Osteocyte (in vitro differentiated cells): Measurements from ENCODE around the gene AMPD3. TPM values are rescaled to one million over a fixed set of nuclear protein-coding genes. Genes with fewer than 3 reads are reported as not detected.

Source experiments
- DNase-seq: peaks from one replicate; pipeline ENCODE4 v3.0.0; 2021; ENCODE audit warnings: mixed read lengths; ENCODE audit not compliant: unreplicated experiment; ENCODE audit errors: extremely low spot score
- H3K27ac Mint-ChIP-seq: one replicate; pipeline ENCODE4 v1.8.0; 2021; ENCODE audit warnings: mild to moderate bottlenecking, mixed read lengths; ENCODE audit not compliant: unreplicated experiment
- H3K27me3 Mint-ChIP-seq: one replicate; pipeline ENCODE4 v1.8.0; 2021; ENCODE audit warnings: mixed read lengths; ENCODE audit not compliant: unreplicated experiment
- H3K36me3 Mint-ChIP-seq: one replicate; pipeline ENCODE4 v1.8.0; 2021; ENCODE audit warnings: mixed read lengths; ENCODE audit not compliant: unreplicated experiment
- H3K4me1 Mint-ChIP-seq: one replicate; pipeline ENCODE4 v1.8.0; 2021; ENCODE audit warnings: mixed read lengths; ENCODE audit not compliant: unreplicated experiment
- H3K4me3 Mint-ChIP-seq: one replicate; pipeline ENCODE4 v1.8.0; 2021; ENCODE audit warnings: mild to moderate bottlenecking, moderate library complexity, mixed read lengths; ENCODE audit not compliant: unreplicated experiment
- H3K9me3 Mint-ChIP-seq: one replicate; pipeline ENCODE4 v1.8.0; 2021; ENCODE audit warnings: mixed read lengths; ENCODE audit not compliant: unreplicated experiment
- CTCF ChIP-seq: fragments of 200-600 bp; sonication (generic); IDR thresholded peaks from 2 replicates; pipeline ENCODE4 v1.5.0; 2021; ENCODE audit warnings: antibody characterized with exemption, mild to moderate bottlenecking, moderate library complexity
- total RNA-seq: library from RNA; stranded (reverse); gene quantifications from 2 replicates; pipeline ENCODE4 v1.2.1, GENCODE V29; 2021

AMPD3 gene
- total RNA-seq, 1 donor from 2014 or later = 5.3 TPM

- H3K27me3 Mint-ChIP-seq = no peaks in the 10 kb centered on the region
- peaks cover 11% of the 10 kb centered on the region for H3K36me3 Mint-ChIP-seq
- H3K9me3 Mint-ChIP-seq = no peaks in the 10 kb centered on the region
- peaks cover 9% of the 10 kb centered on the region for H3K4me1 Mint-ChIP-seq
- no peak overlapping the region for H3K4me3 Mint-ChIP-seq
- H3K27ac Mint-ChIP-seq = no peak overlapping the region
- no peak for DNase-seq
- no peak for TF ChIP-seq CTCF
Measured at GRCh38 chr11:10460611-10461275, 5.7 kb downstream of the AMPD3 start.

GRCh38 chr11:10461276-10461790, 6.3 kb downstream of the AMPD3 start:
- no peak for TF ChIP-seq CTCF
- no peak overlapping the region for H3K4me3 Mint-ChIP-seq
- DNase-seq = no peak
- no peak overlapping the region for H3K27ac Mint-ChIP-seq
- peaks cover 11% of the 10 kb centered on the region for H3K36me3 Mint-ChIP-seq
- peaks cover 3% of the 10 kb centered on the region for H3K4me1 Mint-ChIP-seq
- H3K9me3 Mint-ChIP-seq = no peaks in the 10 kb centered on the region
- no peaks in the 10 kb centered on the region for H3K27me3 Mint-ChIP-seq

GRCh38 chr11:10462746-10463300, 7.8 kb downstream of the AMPD3 start:
- no peak for TF ChIP-seq CTCF
- peaks cover 11% of the 10 kb centered on the region for H3K36me3 Mint-ChIP-seq
- no peak overlapping the region for H3K4me3 Mint-ChIP-seq
- no peak overlapping the region for H3K27ac Mint-ChIP-seq
- H3K9me3 Mint-ChIP-seq = peaks cover 8% of the 10 kb centered on the region
- H3K4me1 Mint-ChIP-seq = no peaks in the 10 kb centered on the region
- DNase-seq = no peak
- peaks cover 2% of the 10 kb centered on the region for H3K27me3 Mint-ChIP-seq

- no peaks in the 10 kb centered on the region for H3K4me1 Mint-ChIP-seq
- DNase-seq = no peak
- H3K9me3 Mint-ChIP-seq = peaks cover 9% of the 10 kb centered on the region
- peaks cover under 1% of the 10 kb centered on the region for H3K36me3 Mint-ChIP-seq
- H3K27me3 Mint-ChIP-seq = peaks cover 5% of the 10 kb centered on the region
- no peak for TF ChIP-seq CTCF
- H3K4me3 Mint-ChIP-seq = no peak overlapping the region
- H3K27ac Mint-ChIP-seq = no peak overlapping the region
Measured at GRCh38 chr11:10473371-10473770, 18.3 kb downstream of the AMPD3 start.

- Mint-ChIP-seq H3K27me3 (no peaks in the 10 kb centered on the region), H3K4me1 (no peaks in the 10 kb centered on the region), H3K4me3 (no peak overlapping the region), H3K9me3 (no peaks in the 10 kb centered on the region), H3K36me3 (peaks cover 2% of the 10 kb centered on the region), H3K27ac (no peak overlapping the region)
- no peak for TF ChIP-seq CTCF
- no peak for DNase-seq
Measured at GRCh38 chr11:10474551-10474950, 19.5 kb downstream of the AMPD3 start.
